ENCODE results near the gene CISH.

CISH gene

DNA sequence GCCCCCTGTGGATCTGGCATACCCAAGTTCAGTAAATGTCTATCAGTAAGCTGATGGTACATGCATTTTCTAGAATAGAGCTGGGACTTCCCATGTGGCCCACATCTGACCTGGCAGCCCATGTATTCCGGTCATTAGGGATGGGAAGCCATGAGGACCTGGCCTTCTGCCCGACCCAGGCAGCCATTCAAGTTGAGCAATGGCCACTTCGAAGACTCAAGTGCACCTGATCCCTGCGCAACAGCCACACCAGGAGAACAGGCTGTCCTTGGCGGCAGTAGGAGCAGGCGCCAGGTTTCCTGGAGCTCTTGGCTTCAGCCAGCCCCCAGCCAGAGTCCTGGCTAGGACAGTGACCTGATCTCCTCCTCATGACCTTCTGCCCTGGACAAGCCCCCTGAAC, 27.7 kb downstream of the CISH start:
- H4K20me1 ChIP-seq (ENCODE audit: control insufficient read depth, insufficient read depth, low read depth, low read length) = no peaks in the 10 kb centered on the region
- H3K4me3 ChIP-seq (ENCODE audit: low read length) = no peak overlapping the region
- TF ChIP-seq, protein P1, sequence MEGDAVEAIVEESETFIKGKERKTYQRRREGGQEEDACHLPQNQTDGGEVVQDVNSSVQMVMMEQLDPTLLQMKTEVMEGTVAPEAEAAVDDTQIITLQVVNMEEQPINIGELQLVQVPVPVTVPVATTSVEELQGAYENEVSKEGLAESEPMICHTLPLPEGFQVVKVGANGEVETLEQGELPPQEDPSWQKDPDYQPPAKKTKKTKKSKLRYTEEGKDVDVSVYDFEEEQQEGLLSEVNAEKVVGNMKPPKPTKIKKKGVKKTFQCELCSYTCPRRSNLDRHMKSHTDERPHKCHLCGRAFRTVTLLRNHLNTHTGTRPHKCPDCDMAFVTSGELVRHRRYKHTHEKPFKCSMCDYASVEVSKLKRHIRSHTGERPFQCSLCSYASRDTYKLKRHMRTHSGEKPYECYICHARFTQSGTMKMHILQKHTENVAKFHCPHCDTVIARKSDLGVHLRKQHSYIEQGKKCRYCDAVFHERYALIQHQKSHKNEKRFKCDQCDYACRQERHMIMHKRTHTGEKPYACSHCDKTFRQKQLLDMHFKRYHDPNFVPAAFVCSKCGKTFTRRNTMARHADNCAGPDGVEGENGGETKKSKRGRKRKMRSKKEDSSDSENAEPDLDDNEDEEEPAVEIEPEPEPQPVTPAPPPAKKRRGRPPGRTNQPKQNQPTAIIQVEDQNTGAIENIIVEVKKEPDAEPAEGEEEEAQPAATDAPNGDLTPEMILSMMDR (IDR thresholded peaks at IDR 0.05; ENCODE audit: low read depth, low read length, poor library complexity, severe bottlenecking) = no peak
- H3K36me3 ChIP-seq (ENCODE audit: control insufficient read depth, low read length) = no peaks in the 10 kb centered on the region
- H3K27me3 ChIP-seq (ENCODE audit: control insufficient read depth, low read length) = peaks cover 15% of the 10 kb centered on the region
- no peaks in the 10 kb centered on the region for H3F3A ChIP-seq (ENCODE audit: control insufficient read depth, insufficient read depth)
- no peaks in the 10 kb centered on the region for H3K9me3 ChIP-seq (ENCODE audit: control insufficient read depth, insufficient read depth, low read length)
- no peaks in the 10 kb centered on the region for H3K9me2 ChIP-seq (replicated peaks; ENCODE audit: control insufficient read depth, low read length)
- no peak overlapping the region for H3K4me2 ChIP-seq (ENCODE audit: low read length)
- no peak overlapping the region for H3K27ac ChIP-seq (ENCODE audit: low read depth, low read length)
- no peaks in the 10 kb centered on the region for H3K4me1 ChIP-seq (ENCODE audit: control insufficient read depth, low read length)
- no peaks in the 10 kb centered on the region for H3K79me2 ChIP-seq (ENCODE audit: control insufficient read depth, low read length)

GRCh38 chr3:50582083-50582482, 29.5 kb downstream of the CISH start:
- no peak overlapping the region for H3K27ac ChIP-seq (ENCODE audit: low read depth, low read length)
- no peaks in the 10 kb centered on the region for H3F3A ChIP-seq (ENCODE audit: control insufficient read depth, insufficient read depth)

GRCh38 chr3:50581459-50581842, 30.1 kb downstream of the CISH start:
- Histone ChIP-seq H3K79me2 (ENCODE audit: control insufficient read depth, low read length) (no peaks in the 10 kb centered on the region), H3K36me3 (ENCODE audit: control insufficient read depth, low read length) (no peaks in the 10 kb centered on the region), H3K27me3 (ENCODE audit: control insufficient read depth, low read length) (no peaks in the 10 kb centered on the region), H3K9me2 (replicated peaks; ENCODE audit: control insufficient read depth, low read length) (no peaks in the 10 kb centered on the region), H3K9me3 (ENCODE audit: control insufficient read depth, insufficient read depth, low read length) (no peaks in the 10 kb centered on the region), H3K4me3 (ENCODE audit: low read length) (no peak overlapping the region), H3F3A (ENCODE audit: control insufficient read depth, insufficient read depth) (no peaks in the 10 kb centered on the region), H4K20me1 (ENCODE audit: control insufficient read depth, insufficient read depth, low read depth, low read length) (no peaks in the 10 kb centered on the region), H3K4me1 (ENCODE audit: control insufficient read depth, low read length) (no peaks in the 10 kb centered on the region), H3K4me2 (ENCODE audit: low read length) (no peak overlapping the region), H3K27ac (ENCODE audit: low read depth, low read length) (no peak overlapping the region)
- TF ChIP-seq EZH2phosphoT487 (IDR thresholded peaks at IDR 0.05; ENCODE audit: borderline replicate concordance, low read length) = no peak
- TF ChIP-seq, protein P1 (IDR thresholded peaks at IDR 0.05; ENCODE audit: low read depth, low read length, poor library complexity, severe bottlenecking) = no peak

More at GRCh38 chr3:50582083-50582482, 29.5 kb downstream of the CISH start:
- TF ChIP-seq, protein P1 (IDR thresholded peaks at IDR 0.05; ENCODE audit: low read depth, low read length, poor library complexity, severe bottlenecking) = no peak
- TF ChIP-seq EZH2phosphoT487 (IDR thresholded peaks at IDR 0.05; ENCODE audit: borderline replicate concordance, low read length) = no peak
- no peaks in the 10 kb centered on the region for H3K4me1 ChIP-seq (ENCODE audit: control insufficient read depth, low read length)
- H4K20me1 ChIP-seq (ENCODE audit: control insufficient read depth, insufficient read depth, low read depth, low read length) = no peaks in the 10 kb centered on the region
- no peaks in the 10 kb centered on the region for H3K36me3 ChIP-seq (ENCODE audit: control insufficient read depth, low read length)
- H3K4me2 ChIP-seq (ENCODE audit: low read length) = no peak overlapping the region
- no peak overlapping the region for H3K4me3 ChIP-seq (ENCODE audit: low read length)
- H3K27me3 ChIP-seq (ENCODE audit: control insufficient read depth, low read length) = peaks cover under 1% of the 10 kb centered on the region; the same call in 1 of the 2 replicates
- H3K9me2 ChIP-seq (replicated peaks; ENCODE audit: control insufficient read depth, low read length) = no peaks in the 10 kb centered on the region
- no peaks in the 10 kb centered on the region for H3K9me3 ChIP-seq (ENCODE audit: control insufficient read depth, insufficient read depth, low read length)
- no peaks in the 10 kb centered on the region for H3K79me2 ChIP-seq (ENCODE audit: control insufficient read depth, low read length)

Data from DOHH2 (cell line).